HG02852 (cell line): Measurements from ENCODE around the gene SLC48A1.

ENCODE experiments used
- ATAC-seq: cut with Tn5 transposase; IDR thresholded peaks from one replicate; pipeline ENCODE4 v1.9.1; 2021; ENCODE audit warnings: mild to moderate bottlenecking, moderate library complexity; ENCODE audit not compliant: unreplicated experiment

The SLC48A1 gene

GRCh38 chr12:47757840-47758583, 15.0 kb upstream of the SLC48A1 start:
- no peak for ATAC-seq

- no peak for ATAC-seq
These were observed 14.5 kb upstream of the SLC48A1 start for GRCh38 chr12:47758584-47758833.

- ATAC-seq, result peak; percentile 55
These were observed 14.0 kb upstream of the SLC48A1 start, which contains the start of gene RAPGEF3 for GRCh38 chr12:47758834-47759690. RAPGEF3 (minus strand) TSS chr12:47758880; CDS start chr12:47758556, 324 bp downstream.

- no peak for ATAC-seq
These were observed 10.1 kb upstream of the SLC48A1 start for GRCh38 chr12:47762850-47763465.

- no peak for ATAC-seq
These were observed 9.3 kb upstream of the SLC48A1 start for GRCh38 chr12:47763481-47764346.

- peak; percentile 7 for ATAC-seq
These were observed 6.4 kb upstream of the SLC48A1 start for GRCh38 chr12:47766502-47767215.

- peak; percentile 73 for ATAC-seq
These were observed 5.8 kb upstream of the SLC48A1 start for GRCh38 chr12:47767216-47767724.

- ATAC-seq, result no peak
These were observed 4.7 kb upstream of the SLC48A1 start for GRCh38 chr12:47768323-47768811.

- no peak for ATAC-seq
These were observed 3.6 kb upstream of the SLC48A1 start for GRCh38 chr12:47769234-47770085.

- ATAC-seq, result no peak
These were observed 2.8 kb upstream of the SLC48A1 start for GRCh38 chr12:47770086-47770726.

GRCh38 chr12:47771304-47771703, 1.7 kb upstream of the SLC48A1 start:
- no peak for ATAC-seq

GRCh38 chr12:47772094-47772660, 861 bp upstream of the SLC48A1 start:
- no peak for ATAC-seq

GRCh38 chr12:47772738-47773061, 338 bp upstream of the SLC48A1 start:
- no peak for ATAC-seq

GRCh38 chr12:47773858-47774580, 981 bp downstream of the SLC48A1 start:
- ATAC-seq, result no peak

GRCh38 chr12:47774663-47775062, 1.6 kb downstream of the SLC48A1 start:
- no peak for ATAC-seq

GRCh38 chr12:47775100-47775911, 2.3 kb downstream of the SLC48A1 start:
- ATAC-seq, result no peak
